ENCODE measurements around the gene PCGF2.

DNA sequence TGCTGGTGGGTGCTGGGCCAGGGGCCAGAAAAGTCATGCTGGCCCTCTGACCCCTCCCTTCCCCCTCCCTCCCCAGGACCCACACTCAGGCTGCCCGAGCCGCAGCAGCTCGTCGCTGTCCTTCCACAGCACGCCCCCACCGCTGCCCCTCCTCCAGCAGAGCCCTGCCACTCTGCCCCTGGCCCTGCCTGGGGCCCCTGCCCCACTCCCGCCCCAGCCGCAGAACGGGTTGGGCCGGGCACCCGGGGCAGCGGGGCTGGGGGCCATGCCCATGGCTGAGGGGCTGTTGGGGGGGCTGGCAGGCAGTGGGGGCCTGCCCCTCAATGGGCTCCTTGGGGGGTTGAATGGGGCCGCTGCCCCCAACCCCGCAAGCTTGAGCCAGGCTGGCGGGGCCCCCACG lies 26.3 kb downstream of the PCGF2 start:
- TF ChIP-seq, protein P1, sequence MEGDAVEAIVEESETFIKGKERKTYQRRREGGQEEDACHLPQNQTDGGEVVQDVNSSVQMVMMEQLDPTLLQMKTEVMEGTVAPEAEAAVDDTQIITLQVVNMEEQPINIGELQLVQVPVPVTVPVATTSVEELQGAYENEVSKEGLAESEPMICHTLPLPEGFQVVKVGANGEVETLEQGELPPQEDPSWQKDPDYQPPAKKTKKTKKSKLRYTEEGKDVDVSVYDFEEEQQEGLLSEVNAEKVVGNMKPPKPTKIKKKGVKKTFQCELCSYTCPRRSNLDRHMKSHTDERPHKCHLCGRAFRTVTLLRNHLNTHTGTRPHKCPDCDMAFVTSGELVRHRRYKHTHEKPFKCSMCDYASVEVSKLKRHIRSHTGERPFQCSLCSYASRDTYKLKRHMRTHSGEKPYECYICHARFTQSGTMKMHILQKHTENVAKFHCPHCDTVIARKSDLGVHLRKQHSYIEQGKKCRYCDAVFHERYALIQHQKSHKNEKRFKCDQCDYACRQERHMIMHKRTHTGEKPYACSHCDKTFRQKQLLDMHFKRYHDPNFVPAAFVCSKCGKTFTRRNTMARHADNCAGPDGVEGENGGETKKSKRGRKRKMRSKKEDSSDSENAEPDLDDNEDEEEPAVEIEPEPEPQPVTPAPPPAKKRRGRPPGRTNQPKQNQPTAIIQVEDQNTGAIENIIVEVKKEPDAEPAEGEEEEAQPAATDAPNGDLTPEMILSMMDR (IDR thresholded peaks at IDR 0.05): no peak
- TF ChIP-seq EZH2phosphoT487 (IDR thresholded peaks at IDR 0.05): no peak
